K562 (cell line): ENCODE data around the gene NMRK2. TPM values are rescaled to one million over a fixed set of nuclear protein-coding genes. Genes with fewer than 3 reads are reported as not detected.
A peak's percentile ranks its signal among the peaks of the same experiment; 100 is the strongest.
"Not testable (repeated sequence)": the region's sequence is repeated elsewhere in the genome, so short reads cannot be mapped to it uniquely, and the experiment has no call there.

ENCODE experiments used
- ATAC-seq: fragments of 200-7000 bp; cut with Tn5 transposase; 3 replicates; pipeline ENCODE4 v1.9.1; 2020; ENCODE audit warnings: moderate library complexity
- BruUV-seq: library from RNA; stranded (reverse); fragments of 400-500 nt; replicated peaks from 2 replicates; lab custom pipeline; 2021; lab: Mats Ljungman, UMichigan
- CTCF ChIA-PET: fragments of 300-600 bp; formaldehyde crosslinking; extraction: SDS; loops from one replicate; lab custom pipeline; 2021; ENCODE audit warnings: low intra/inter-chr PET ratio; lab: Yijun Ruan, JAX
- POLR2A ChIA-PET: fragments of 300-600, 350-650 bp; sonication (Branson Sonifier 250); formaldehyde crosslinking; extraction: SDS; loops from one replicate; lab custom pipeline; 2021; ENCODE audit warnings: antibody characterized with exemption, inconsistent platforms; lab: Yijun Ruan, JAX
- DNase-seq, 4 experiments: peaks; one replicate each; pipeline versions ENCODE4 v3.0.0 to v3.0.0-alpha.2; 2011 to 2018; ENCODE audit warnings: low spot score in 3 of 4, mixed read lengths in 3 of 4; ENCODE audit errors: extremely low read depth in 1 of 4
- FAIRE-seq: peaks from 2 replicates; lab custom pipeline; 2011; peaks lifted over from hg19 to GRCh38; lab: Jason Lieb, UNC
- H2AFZ ChIP-seq: 2 replicates; pipeline ENCODE4 v1.6.0; 2011; ENCODE audit warnings: low read depth, low read length, control low read depth, inconsistent platforms
- H3K27ac ChIP-seq: fragments of 200-600 bp; 3 replicates; pipeline ENCODE4 v1.8.0; 2011; ENCODE audit warnings: low read depth, mild to moderate bottlenecking, control low read depth, inconsistent platforms, low read length, moderate library complexity, mixed read lengths; ENCODE audit errors: extremely low read depth
- H3K27me3 ChIP-seq, 2 experiments: fragments of 300-600 bp in 1 of 2; 2 replicates in 1 of 2; 3 replicates in 1 of 2; pipeline versions ENCODE4 v1.6.0 to v1.8.0; 2011; ENCODE audit warnings: inconsistent platforms in 2 of 2, low read length in 2 of 2, mild to moderate bottlenecking in 1 of 2, mixed read lengths in 1 of 2, moderate library complexity in 1 of 2; ENCODE audit not compliant: control insufficient read depth in 2 of 2, insufficient read depth in 2 of 2
- H3K36me3 ChIP-seq: fragments of 300-600 bp; 3 replicates; pipeline ENCODE4 v1.8.0; 2011; ENCODE audit warnings: mild to moderate bottlenecking, low read length, inconsistent platforms; ENCODE audit not compliant: control insufficient read depth, insufficient read depth
- H3K4me1 ChIP-seq, 2 experiments: fragments of 200-600 bp in 1 of 2; replicated peaks in 1 of 2; 2 replicates in 1 of 2; 3 replicates in 1 of 2; pipeline versions ENCODE4 v1.5.1 to v1.8.0; 2011; ENCODE audit warnings: inconsistent platforms in 2 of 2, low read length in 2 of 2, mild to moderate bottlenecking in 1 of 2, mixed read lengths in 1 of 2, moderate library complexity in 1 of 2; ENCODE audit not compliant: control insufficient read depth in 2 of 2, insufficient read depth in 2 of 2
- H3K4me2 ChIP-seq: 2 replicates; pipeline ENCODE4 v1.6.1; 2011; ENCODE audit warnings: low read length, control low read depth, inconsistent platforms, mixed read lengths; ENCODE audit not compliant: insufficient read depth
- H3K4me3 ChIP-seq: fragments of 200-600 bp; sonication (generic), shearing (Covaris generic); 2 replicates; pipeline ENCODE4 v1.5.1; 2016; ENCODE audit warnings: control low read depth, inconsistent platforms
- H3K79me2 ChIP-seq: fragments of 200-600 bp; 3 replicates; pipeline ENCODE4 v1.8.0; 2011; ENCODE audit warnings: low read length, inconsistent platforms; ENCODE audit not compliant: control insufficient read depth, insufficient read depth
- H3K9ac ChIP-seq, 2 experiments: 2 replicates each; pipeline versions ENCODE4 v1.6.0 to v1.6.1; 2011; ENCODE audit warnings: low read depth in 2 of 2, low read length in 2 of 2, control low read depth in 1 of 2, inconsistent platforms in 1 of 2, mild to moderate bottlenecking in 1 of 2, mixed read lengths in 1 of 2; ENCODE audit not compliant: insufficient read depth in 1 of 2
- H3K9me1 ChIP-seq: one replicate; pipeline ENCODE4 v1.6.0; 2011; ENCODE audit warnings: inconsistent platforms, mild to moderate bottlenecking, low read length, moderate library complexity; ENCODE audit not compliant: control insufficient read depth, insufficient read depth
- H3K9me3 ChIP-seq: replicated peaks from 2 replicates; pipeline ENCODE4 v1.5.1; 2011; ENCODE audit warnings: low read depth, low read length, inconsistent platforms; ENCODE audit not compliant: control insufficient read depth, insufficient read depth
- H4K20me1 ChIP-seq: replicated peaks from 2 replicates; pipeline ENCODE4 v1.6.1; 2011; ENCODE audit warnings: low read length, inconsistent platforms, mixed read lengths; ENCODE audit not compliant: control insufficient read depth, insufficient read depth
- ATF7 ChIP-seq: fragments of 450-650 bp; IDR thresholded peaks from 2 replicates; pipeline ENCODE4 v1.7.1; 2014; ENCODE audit warnings: mild to moderate bottlenecking, moderate library complexity
- POLR2G ChIP-seq: fragments of 200-400 bp; formaldehyde crosslinking; IDR thresholded peaks from 2 replicates; pipeline ENCODE4 v1.6.1; 2017; ENCODE audit warnings: low read depth, mild to moderate bottlenecking, antibody characterized with exemption, low read length, moderate library complexity
- SAFB ChIP-seq: fragments of 200-400 bp; formaldehyde crosslinking; IDR thresholded peaks from 2 replicates; pipeline ENCODE4 v1.6.1; 2017; ENCODE audit warnings: low read depth, low read length, borderline replicate concordance
- ZC3H11A ChIP-seq: IDR thresholded peaks from 2 replicates; pipeline ENCODE4 v1.6.1; 2012; ENCODE audit warnings: low read depth, low read length, improper control_type of control experiment
- WGBS: fragments of 100-300 bp; shearing (Covaris generic); methylation state at CpG from one replicate; pipeline ENCODE4 v1.1.6; 2016; ENCODE audit warnings: low coverage, mixed read lengths; ENCODE audit not compliant: insufficient coverage; ENCODE audit errors: missing lambda C conversion rate; 5-methylcytosine and 5-hydroxymethylcytosine counted together
- in situ Hi-C: fragments of 300-500 bp; cut with MboI; formaldehyde crosslinking; loops from 4 replicates; pipeline ENCODE4 v1.15.0; 2018; ENCODE audit warnings: inconsistent platforms, mixed read lengths
- intact Hi-C: fragments of 100-400 bp; cut with micrococcal nuclease; formaldehyde crosslinking; loops from 2 replicates; pipeline ENCODE4 v1.14.2; 2022
- polyA plus RNA-seq, 8 experiments: library from polyadenylated mRNA; depleted of rRNA in 4 of 8; stranded (reverse) in 5 of 8; unstranded in 3 of 8; fragments of >200 nt; fragmentation: Nextera tagmentation in 2 of 8; fragmentation: Illumina TruSeq in 1 of 8; extraction: Ambion mirVana in 2 of 8; extraction: Trizol in 1 of 8; gene quantifications; 2 replicates each; pipeline versions ENCODE4 v1.2.1 to v1.2.3, GENCODE V29; 2011 to 2014; ENCODE audit warnings: inconsistent platforms in 1 of 8, missing spikeins in 1 of 8
- total RNA-seq, 7 experiments: library from RNA; depleted of rRNA in 6 of 7; stranded (reverse); fragments of >200 nt in 6 of 7; fragmentation: Illumina TruSeq in 2 of 7; extraction: Trizol in 2 of 7; gene quantifications; 2 replicates each; pipeline versions ENCODE4 v1.2.1 to v1.2.3, GENCODE V29; 2011 to 2021; ENCODE audit warnings: low replicate concordance in 1 of 7

The NMRK2 gene
- total and polyA plus RNA-seq, 9 of the 15 experiments (the other 6 are each of a cell fraction or from before 2014, with no cell fraction given) = not detected

- no TSS peak for BruUV-seq
- H4K20me1 ChIP-seq = peaks cover 4% of the 10 kb centered on the region; the same call in 1 of the 2 replicates
- peaks cover 18% of the 10 kb centered on the region; the same call in 1 of the 3 replicates for H3K36me3 ChIP-seq
- DNase-seq (no peak), ATAC-seq (no peak)
- H3K9me1 ChIP-seq = peaks cover 7% of the 10 kb centered on the region
- H3K27me3 ChIP-seq = no peaks in the 10 kb centered on the region
- H3K9ac ChIP-seq = peak overlapping the region in 1 of 2 experiments; percentile 80; a peak in 2 of 4 replicates
- H3K4me2 ChIP-seq = no peak overlapping the region
- CTCF ChIA-PET = no interaction called here
- H3K9me3 ChIP-seq = no peaks in the 10 kb centered on the region
- WGBS = 80% methylated on average over 10 of the region's 12 CpGs
- no peak overlapping the region for H3K27ac ChIP-seq
- intact Hi-C loops = no loop called here
- peaks cover 33 to 73% of the 10 kb centered on the region in 2 experiments for H3K4me1 ChIP-seq
- in situ Hi-C loops = no loop called here
- H3K79me2 ChIP-seq = no peaks in the 10 kb centered on the region
- TF ChIP-seq POLR2G (peak; percentile 66), SAFB (no peak), ZC3H11A (no peak)
- TF ChIP-seq, all 486 proteins: peak for 1
- Histone ChIP-seq H2AFZ (no peak overlapping the region), H3K4me3 (no peak overlapping the region)
- FAIRE-seq = no peak
- POLR2A ChIA-PET = interaction anchor here (0.9 to 1.5 kb wide), 4 partner anchors 17 to 30 kb away, joined by 3 to 9 read pairs (median 5); partner anchors contain the start of gene DAPK3
Measured at GRCh38 chr19:3954107-3954506, 21.2 kb downstream of the NMRK2 start.

- DNase-seq, H3K9ac ChIP-seq, in situ Hi-C loops, H3K27me3 ChIP-seq, H3K9me3 ChIP-seq, H4K20me1 ChIP-seq, ATAC-seq, intact Hi-C loops, H3K4me3 ChIP-seq, CTCF ChIA-PET, H3K79me2 ChIP-seq, H3K27ac ChIP-seq, H3K9me1 ChIP-seq, H2AFZ ChIP-seq, H3K4me2 ChIP-seq, BruUV-seq, FAIRE-seq: not testable (repeated sequence)
- H3K4me1 ChIP-seq = peaks cover 27 to 61% of the 10 kb centered on the region in 2 experiments
- TF ChIP-seq ATF7 = 0 out of 2 replicates have a peak, but pooled peaks have one; percentile 17
- POLR2A ChIA-PET = interaction anchor here (1.2 to 2.9 kb wide), 3 partner anchors 13 to 29 kb away, joined by 3 to 17 read pairs (median 6); no protein-coding TSS in a partner anchor
- 84% methylated on average over 13 of the region's 13 CpGs for WGBS
- H3K36me3 ChIP-seq = peaks cover 30% of the 10 kb centered on the region; the same call in 1 of the 3 replicates
Measured at GRCh38 chr19:3955276-3955675, 22.4 kb downstream of the NMRK2 start.
